ENCODE data around the gene RPS27.
A peak's percentile ranks its signal among the peaks of the same experiment; 100 is the strongest.

Gene RPS27

DNA sequence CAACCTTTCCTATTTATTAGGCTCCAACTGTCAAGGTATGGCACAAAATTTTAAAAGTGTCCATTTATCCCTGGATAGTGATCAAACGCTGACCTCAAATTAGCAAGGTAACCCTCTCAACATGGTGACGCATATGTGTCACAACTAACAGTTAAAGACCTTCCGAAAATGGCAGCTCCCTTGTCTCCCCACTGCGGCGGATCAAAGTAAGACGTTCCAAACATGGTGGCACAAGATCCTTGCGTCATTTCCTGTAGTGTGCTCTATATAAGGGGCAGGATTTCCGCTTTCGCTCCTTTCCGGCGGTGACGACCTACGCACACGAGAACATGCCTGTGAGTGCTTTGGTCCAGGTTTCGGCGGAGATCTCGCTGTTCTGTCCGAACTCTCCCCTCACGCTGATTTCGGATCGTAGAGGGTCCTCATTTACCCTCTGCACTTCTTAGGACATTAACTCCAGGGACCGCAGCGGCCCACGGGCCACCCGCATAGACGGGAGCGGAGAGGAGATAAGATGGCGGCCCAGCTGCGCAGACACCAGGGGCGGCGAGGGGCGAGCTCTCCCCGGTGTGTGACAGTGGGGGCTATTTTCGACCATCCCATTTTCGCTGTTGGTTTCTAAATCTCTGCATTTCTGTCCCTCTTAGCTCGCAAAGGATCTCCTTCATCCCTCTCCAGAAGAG lies at the start of gene RPS27:
RPS27 (plus strand) TSS at position 295 of the 683 bp plus-strand sequence; CDS start at position 330, 35 bp downstream.
- H3K27me3 Mint-ChIP-seq (ENCODE audit: low read depth), result no peaks in the 10 kb centered on the region
- H3K4me3 Mint-ChIP-seq, result peak within 1 kb of the TSS; percentile 94
- no peaks in the 10 kb centered on the region for H3K9me3 Mint-ChIP-seq
- peak; percentile 88 for DNase-seq (ENCODE audit: low spot score)
- peaks cover 35% of the 10 kb centered on the region for H3K4me1 Mint-ChIP-seq (ENCODE audit: low read depth)
- H3K36me3 Mint-ChIP-seq (ENCODE audit: low read depth), result peaks cover 37% of the 10 kb centered on the region
- H3K27ac Mint-ChIP-seq, result peak within 1 kb of the TSS; percentile 96

- peaks cover 62% of the 10 kb centered on the region for H3K36me3 Mint-ChIP-seq (ENCODE audit: low read depth)
- no peak for DNase-seq (ENCODE audit: low spot score)
- H3K27me3 Mint-ChIP-seq (ENCODE audit: low read depth), result no peaks in the 10 kb centered on the region
- H3K4me1 Mint-ChIP-seq (ENCODE audit: low read depth), result peaks cover 11% of the 10 kb centered on the region
- H3K4me3 Mint-ChIP-seq, result no peak overlapping the region
- H3K27ac Mint-ChIP-seq, result no peak overlapping the region
- H3K9me3 Mint-ChIP-seq, result no peaks in the 10 kb centered on the region
Observed at GRCh38 chr1:153941826-153942725, 48.5 kb upstream of the RPS27 start.

DNA sequence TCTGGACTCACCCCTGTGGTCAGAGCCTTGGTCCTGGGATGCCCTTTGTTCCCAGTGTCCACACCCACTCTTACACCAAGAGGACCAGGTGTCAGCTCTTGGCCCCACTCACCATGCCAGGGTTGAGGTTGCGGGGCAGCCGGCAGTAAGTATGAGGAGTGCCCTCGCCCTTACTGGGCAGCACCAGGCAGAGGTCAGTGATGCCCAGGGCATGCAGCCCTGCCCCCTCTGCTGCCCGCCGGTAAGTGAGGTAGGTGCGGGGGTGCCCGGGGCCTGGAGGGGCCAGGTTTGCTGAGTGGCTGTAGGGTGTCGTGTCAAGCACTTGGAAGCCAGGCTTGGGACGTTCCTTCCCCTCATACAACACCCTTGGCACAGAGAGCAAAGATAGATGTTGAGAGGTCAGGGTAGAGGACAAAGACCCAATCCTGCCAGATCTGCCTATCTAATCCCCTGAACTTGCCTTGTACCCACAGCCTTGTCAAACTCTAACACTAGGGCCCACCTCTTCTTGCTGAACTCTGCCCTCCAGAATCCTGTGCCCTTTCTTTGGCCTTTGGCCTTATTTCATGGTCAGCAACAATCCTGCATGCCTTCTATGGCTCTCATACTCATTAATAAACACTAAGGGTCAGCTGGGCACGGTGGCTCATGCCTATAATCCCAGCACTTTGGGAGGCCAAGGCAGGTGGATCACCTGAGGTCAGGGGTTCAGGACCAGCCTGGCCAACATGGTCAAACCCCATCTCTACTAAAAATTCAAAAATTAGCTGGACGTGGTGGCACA lies 47.6 kb upstream of the RPS27 start:
- Mint-ChIP-seq H3K27me3 (ENCODE audit: low read depth) (no peaks in the 10 kb centered on the region), H3K4me3 (no peak overlapping the region), H3K4me1 (ENCODE audit: low read depth) (peaks cover 11% of the 10 kb centered on the region)

DNA sequence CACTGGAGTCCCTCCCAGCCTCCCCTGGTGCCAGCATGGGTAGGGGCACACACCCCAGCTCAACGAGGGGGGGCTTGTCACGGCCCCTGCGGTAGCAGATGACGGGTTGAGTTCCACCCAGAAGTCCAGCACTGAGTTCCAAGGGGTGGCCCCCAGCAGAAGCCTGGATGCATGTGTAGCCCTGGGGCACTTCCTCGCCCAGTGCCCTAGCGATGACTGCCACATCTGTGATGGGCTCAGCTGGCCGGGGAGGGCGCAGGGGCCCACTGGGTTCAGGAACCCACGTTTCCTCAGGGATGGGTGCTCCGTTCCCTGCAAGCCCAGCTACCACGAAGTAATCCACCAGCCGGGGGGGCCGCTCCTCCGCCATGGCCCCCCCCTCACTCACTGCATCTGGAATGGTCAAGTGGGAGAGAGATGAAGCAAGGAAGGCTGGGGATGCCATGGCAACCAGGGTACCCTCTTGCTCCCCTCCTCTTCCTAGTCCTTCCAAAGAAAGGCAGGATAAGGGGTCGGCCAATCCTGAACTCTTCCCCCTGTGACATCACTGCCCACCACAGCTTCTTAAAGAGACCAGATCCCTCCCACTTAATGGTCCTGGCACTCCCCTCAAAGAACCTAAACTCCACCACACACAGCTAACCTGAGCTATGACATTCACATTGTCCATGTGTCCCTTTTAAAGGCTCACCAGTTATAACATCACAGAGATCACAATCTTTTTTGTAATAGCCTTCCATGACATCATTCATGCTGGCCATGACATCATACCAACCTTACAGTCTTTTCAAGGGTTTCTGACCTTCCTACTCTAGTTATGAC lies 46.3 kb upstream of the RPS27 start:
- H3K4me1 Mint-ChIP-seq (ENCODE audit: low read depth), result peaks cover 11% of the 10 kb centered on the region

More for the DNA sequence above, 47.6 kb upstream of the RPS27 start:
- H3K27ac Mint-ChIP-seq, result no peak overlapping the region
- no peak for DNase-seq (ENCODE audit: low spot score)
- H3K36me3 Mint-ChIP-seq (ENCODE audit: low read depth), result peaks cover 62% of the 10 kb centered on the region
- no peaks in the 10 kb centered on the region for H3K9me3 Mint-ChIP-seq

GRCh38 chr1:153944827-153945117 lies 45.8 kb upstream of the RPS27 start:
- Mint-ChIP-seq H3K4me3 (peak overlapping the region; percentile 94), H3K27me3 (ENCODE audit: low read depth) (no peaks in the 10 kb centered on the region), H3K27ac (peak overlapping the region; percentile 97), H3K36me3 (ENCODE audit: low read depth) (peaks cover 62% of the 10 kb centered on the region), H3K9me3 (no peaks in the 10 kb centered on the region), H3K4me1 (ENCODE audit: low read depth) (peaks cover 11% of the 10 kb centered on the region)
- DNase-seq (ENCODE audit: low spot score), result no peak

More for the DNA sequence above, 46.3 kb upstream of the RPS27 start:
- no peaks in the 10 kb centered on the region for H3K9me3 Mint-ChIP-seq
- peak overlapping the region; percentile 94 for H3K4me3 Mint-ChIP-seq
- H3K36me3 Mint-ChIP-seq (ENCODE audit: low read depth), result peaks cover 67% of the 10 kb centered on the region
- no peak for DNase-seq (ENCODE audit: low spot score)
- no peaks in the 10 kb centered on the region for H3K27me3 Mint-ChIP-seq (ENCODE audit: low read depth)
- H3K27ac Mint-ChIP-seq, result peak overlapping the region; percentile 97

GRCh38 chr1:153945131-153945794 lies 45.3 kb upstream of the RPS27 start:
- no peaks in the 10 kb centered on the region for H3K9me3 Mint-ChIP-seq
- peaks cover 62% of the 10 kb centered on the region for H3K36me3 Mint-ChIP-seq (ENCODE audit: low read depth)
- no peaks in the 10 kb centered on the region for H3K27me3 Mint-ChIP-seq (ENCODE audit: low read depth)

GRCh38 chr1:153945795-153946621 lies 44.6 kb upstream of the RPS27 start:
- H3K4me3 Mint-ChIP-seq, result peak overlapping the region; percentile 94
- H3K9me3 Mint-ChIP-seq, result no peaks in the 10 kb centered on the region
- H3K4me1 Mint-ChIP-seq (ENCODE audit: low read depth), result peaks cover 13% of the 10 kb centered on the region
- peak; percentile 74 for DNase-seq (ENCODE audit: low spot score)
- H3K27ac Mint-ChIP-seq, result peak overlapping the region; percentile 97
- H3K36me3 Mint-ChIP-seq (ENCODE audit: low read depth), result peaks cover 65% of the 10 kb centered on the region
- H3K27me3 Mint-ChIP-seq (ENCODE audit: low read depth), result no peaks in the 10 kb centered on the region

More at GRCh38 chr1:153945131-153945794, 45.3 kb upstream of the RPS27 start:
- Mint-ChIP-seq H3K4me3 (peak overlapping the region; percentile 94), H3K27ac (peak overlapping the region; percentile 97), H3K4me1 (ENCODE audit: low read depth) (peaks cover 11% of the 10 kb centered on the region)
- peak; percentile 73 for DNase-seq (ENCODE audit: low spot score)

GRCh38 chr1:153946622-153947241 lies 43.8 kb upstream of the RPS27 start, which contains the start of gene DENND4B:
TSS of gene DENND4B (minus strand) at chr1:153946718. CDS start at chr1:153944374, 2,344 bp downstream.
- peaks cover 14% of the 10 kb centered on the region for H3K4me1 Mint-ChIP-seq (ENCODE audit: low read depth)
- DNase-seq (ENCODE audit: low spot score), result peak; percentile 79
- H3K36me3 Mint-ChIP-seq (ENCODE audit: low read depth), result peaks cover 67% of the 10 kb centered on the region

GRCh38 chr1:153951183-153951582 lies 39.4 kb upstream of the RPS27 start:
- Mint-ChIP-seq H3K27ac (peak overlapping the region; percentile 1), H3K27me3 (ENCODE audit: low read depth) (no peaks in the 10 kb centered on the region), H3K4me3 (no peak overlapping the region), H3K4me1 (ENCODE audit: low read depth) (peaks cover 18% of the 10 kb centered on the region), H3K36me3 (ENCODE audit: low read depth) (peaks cover 59% of the 10 kb centered on the region), H3K9me3 (no peaks in the 10 kb centered on the region)
- DNase-seq (ENCODE audit: low spot score), result no peak

More at GRCh38 chr1:153946622-153947241, 43.8 kb upstream of the RPS27 start, which contains the start of gene DENND4B:
- no peaks in the 10 kb centered on the region for H3K9me3 Mint-ChIP-seq
- H3K27me3 Mint-ChIP-seq (ENCODE audit: low read depth), result no peaks in the 10 kb centered on the region
- peak within 1 kb of the TSS; percentile 97 for H3K27ac Mint-ChIP-seq
- peak within 1 kb of the TSS; percentile 94 for H3K4me3 Mint-ChIP-seq

GRCh38 chr1:153951801-153952200 lies 38.8 kb upstream of the RPS27 start:
- H3K9me3 Mint-ChIP-seq, result no peaks in the 10 kb centered on the region
- H3K36me3 Mint-ChIP-seq (ENCODE audit: low read depth), result peaks cover 60% of the 10 kb centered on the region
- H3K27ac Mint-ChIP-seq, result no peak overlapping the region
- H3K4me3 Mint-ChIP-seq, result no peak overlapping the region
- H3K27me3 Mint-ChIP-seq (ENCODE audit: low read depth), result no peaks in the 10 kb centered on the region
- no peak for DNase-seq (ENCODE audit: low spot score)
- H3K4me1 Mint-ChIP-seq (ENCODE audit: low read depth), result peaks cover 24% of the 10 kb centered on the region

GRCh38 chr1:153953859-153954365 lies 36.6 kb upstream of the RPS27 start:
- Mint-ChIP-seq H3K9me3 (no peaks in the 10 kb centered on the region), H3K4me1 (ENCODE audit: low read depth) (peaks cover 32% of the 10 kb centered on the region), H3K27ac (peak overlapping the region; percentile 9), H3K27me3 (ENCODE audit: low read depth) (no peaks in the 10 kb centered on the region), H3K36me3 (ENCODE audit: low read depth) (peaks cover 50% of the 10 kb centered on the region), H3K4me3 (no peak overlapping the region)
- DNase-seq (ENCODE audit: low spot score), result no peak

All from T-helper 2 cell treated with Interferon-gamma antibody and Interleukin-4, amounts not matched to agents 5 μg/mL and 100 μg/mL, for 36 hours (primary cell).